GM10266 (cell line): ENCODE results near the gene OR4D11.
"Not testable (repeated sequence)": the region's sequence is repeated elsewhere in the genome, so short reads cannot be mapped to it uniquely, and the experiment has no call there.

Experiments used
- DNase-seq: peaks from one replicate; pipeline ENCODE4 v3.0.0; 2012; ENCODE audit errors: extremely low spot score
- TF ChIP-seq, protein P1 (sequence below): IDR thresholded peaks from 2 replicates; pipeline ENCODE4 v1.5.1; 2012; ENCODE audit warnings: mild to moderate bottlenecking, low read depth; ENCODE audit not compliant: control insufficient read depth, insufficient read depth; ENCODE audit errors: missing control alignments

The OR4D11 gene

DNA sequence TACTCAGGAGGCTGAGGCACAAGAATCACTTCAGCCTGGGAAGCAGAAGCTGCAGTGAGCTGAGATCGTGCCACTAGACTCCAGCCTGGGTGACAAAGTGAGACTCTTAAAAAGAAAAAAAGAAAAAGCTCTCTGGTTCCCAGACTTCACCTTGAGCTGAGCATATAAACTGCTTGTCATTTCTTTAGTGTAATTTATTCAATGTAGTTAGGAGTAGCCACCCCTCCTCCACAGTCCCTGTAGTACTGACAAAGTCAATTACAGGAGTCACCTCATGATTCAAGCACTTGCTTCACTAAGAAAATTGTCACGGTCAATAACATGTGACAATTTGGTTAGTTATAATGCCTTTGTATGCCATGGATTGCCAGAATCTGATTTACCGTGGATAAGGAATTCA is 23.0 kb upstream of the OR4D11 start:
- DNase-seq, result no peak
- TF ChIP-seq, protein P1, sequence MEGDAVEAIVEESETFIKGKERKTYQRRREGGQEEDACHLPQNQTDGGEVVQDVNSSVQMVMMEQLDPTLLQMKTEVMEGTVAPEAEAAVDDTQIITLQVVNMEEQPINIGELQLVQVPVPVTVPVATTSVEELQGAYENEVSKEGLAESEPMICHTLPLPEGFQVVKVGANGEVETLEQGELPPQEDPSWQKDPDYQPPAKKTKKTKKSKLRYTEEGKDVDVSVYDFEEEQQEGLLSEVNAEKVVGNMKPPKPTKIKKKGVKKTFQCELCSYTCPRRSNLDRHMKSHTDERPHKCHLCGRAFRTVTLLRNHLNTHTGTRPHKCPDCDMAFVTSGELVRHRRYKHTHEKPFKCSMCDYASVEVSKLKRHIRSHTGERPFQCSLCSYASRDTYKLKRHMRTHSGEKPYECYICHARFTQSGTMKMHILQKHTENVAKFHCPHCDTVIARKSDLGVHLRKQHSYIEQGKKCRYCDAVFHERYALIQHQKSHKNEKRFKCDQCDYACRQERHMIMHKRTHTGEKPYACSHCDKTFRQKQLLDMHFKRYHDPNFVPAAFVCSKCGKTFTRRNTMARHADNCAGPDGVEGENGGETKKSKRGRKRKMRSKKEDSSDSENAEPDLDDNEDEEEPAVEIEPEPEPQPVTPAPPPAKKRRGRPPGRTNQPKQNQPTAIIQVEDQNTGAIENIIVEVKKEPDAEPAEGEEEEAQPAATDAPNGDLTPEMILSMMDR, result no peak

DNA sequence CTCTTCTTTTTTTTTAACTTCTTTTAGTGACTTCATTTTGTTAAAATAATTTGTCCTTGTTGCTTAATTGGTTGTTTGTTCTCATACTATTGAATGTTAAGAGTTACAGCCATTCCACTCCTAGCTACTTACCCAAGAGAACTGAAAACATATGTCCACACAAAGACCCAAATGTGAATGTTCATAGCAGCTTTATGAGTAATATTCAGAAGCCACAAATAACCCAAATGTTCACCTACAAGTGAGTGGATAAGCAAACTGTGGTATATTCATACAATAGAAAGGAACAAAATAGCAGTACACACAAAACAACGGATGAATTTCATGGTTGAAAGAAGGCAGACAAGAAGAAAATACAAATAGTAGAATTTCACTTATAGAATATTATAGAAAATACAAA is 1.4 kb upstream of the OR4D11 start:
- no peak for DNase-seq
- TF ChIP-seq, protein P1, result no peak

DNA sequence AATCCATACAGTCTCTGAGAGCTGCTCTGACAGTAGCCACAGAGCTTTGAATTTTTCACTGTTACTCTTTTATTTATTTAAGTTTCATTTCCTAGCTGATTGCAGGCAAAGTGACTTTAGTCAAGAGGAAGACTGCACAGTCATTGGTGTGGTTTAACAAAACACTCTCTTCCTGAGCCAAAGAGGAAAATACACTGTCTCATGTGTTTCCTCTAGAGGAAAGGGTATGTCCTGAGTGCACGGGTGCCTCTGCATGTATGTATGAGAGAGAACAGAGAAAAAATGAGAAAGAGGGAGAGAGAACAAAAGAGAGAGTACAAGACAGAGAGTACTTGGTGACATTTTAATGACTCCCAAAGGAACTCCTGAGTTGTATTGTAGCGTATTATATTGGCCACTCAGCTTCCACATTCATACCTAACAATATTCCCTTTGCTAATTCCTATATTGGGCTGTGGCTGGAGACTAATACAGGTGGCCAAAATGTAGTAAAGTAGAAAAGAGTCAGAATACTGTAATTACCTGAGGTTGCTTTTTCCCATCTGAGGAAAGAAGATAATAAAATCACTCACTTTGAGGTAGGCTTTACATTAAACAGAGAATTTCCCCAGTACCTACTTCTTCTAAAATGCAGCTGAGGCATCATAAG is 7.7 kb downstream of the OR4D11 start, which contains the start of gene OR4D9:
OR4D9 (plus strand) TSS at position 599 of the 649 bp plus-strand sequence. CDS start 3,374 bp downstream, outside the sequence.
- TF ChIP-seq, protein P1, result no peak
- DNase-seq, result no peak

DNA sequence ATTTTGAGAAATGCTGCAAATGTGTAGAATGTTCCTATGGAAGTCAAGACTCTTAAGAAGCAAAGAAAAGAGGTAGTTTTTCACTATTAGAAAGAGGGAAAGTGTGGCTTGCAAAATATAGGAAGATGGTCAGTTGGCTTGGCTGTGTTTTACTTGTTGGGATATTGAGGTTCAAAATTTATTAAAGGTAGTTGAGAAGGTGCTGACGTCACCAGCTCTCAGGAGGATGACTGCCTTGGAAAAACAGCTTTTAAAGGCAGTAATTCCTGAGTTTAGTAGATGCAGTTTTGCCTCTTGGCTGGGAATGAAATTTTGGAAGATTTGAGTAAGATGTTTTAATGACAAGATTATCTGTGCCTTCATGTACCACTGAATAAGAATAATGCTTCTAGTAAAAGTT is 8.3 kb downstream of the OR4D11 start:
- TF ChIP-seq, protein P1, result no peak
- no peak for DNase-seq

DNA sequence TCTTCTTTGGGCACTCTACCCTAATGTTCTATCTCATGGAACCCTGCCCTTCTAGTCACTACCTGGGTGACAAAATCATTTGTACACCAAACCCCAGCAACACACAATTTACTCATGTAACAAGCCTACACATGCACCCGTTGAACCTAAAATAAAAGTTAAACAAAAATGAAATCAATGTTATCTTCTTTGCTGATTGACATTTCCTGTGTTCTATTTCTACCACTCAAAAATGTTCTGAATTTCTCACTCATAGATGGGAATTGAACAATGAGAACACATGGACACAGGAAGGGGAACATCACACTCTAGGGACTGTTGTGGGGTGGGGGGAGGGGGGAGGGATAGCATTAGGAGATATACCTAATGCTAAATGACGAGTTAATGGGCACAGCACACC is 16.8 kb downstream of the OR4D11 start:
- not testable (repeated sequence) for DNase-seq

DNA sequence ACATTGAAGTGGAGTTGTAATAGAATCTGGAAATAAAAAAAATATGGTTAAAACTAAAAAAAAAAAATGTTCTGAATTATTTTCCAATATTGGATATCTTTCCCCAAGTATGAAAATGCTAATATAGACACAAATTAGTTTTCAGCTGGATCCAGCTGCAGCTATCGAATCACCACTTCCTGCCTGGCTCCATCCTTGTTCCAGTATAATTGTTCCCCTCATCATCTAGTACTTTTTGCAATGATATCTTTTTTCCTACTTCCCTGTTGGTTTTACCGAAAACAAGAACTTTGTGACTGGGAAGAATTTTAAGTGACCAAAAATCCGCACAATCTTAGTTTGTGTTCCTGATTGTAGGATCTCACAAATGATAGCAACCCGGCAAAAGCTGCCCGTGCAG is 17.4 kb downstream of the OR4D11 start:
- no peak for DNase-seq

DNA sequence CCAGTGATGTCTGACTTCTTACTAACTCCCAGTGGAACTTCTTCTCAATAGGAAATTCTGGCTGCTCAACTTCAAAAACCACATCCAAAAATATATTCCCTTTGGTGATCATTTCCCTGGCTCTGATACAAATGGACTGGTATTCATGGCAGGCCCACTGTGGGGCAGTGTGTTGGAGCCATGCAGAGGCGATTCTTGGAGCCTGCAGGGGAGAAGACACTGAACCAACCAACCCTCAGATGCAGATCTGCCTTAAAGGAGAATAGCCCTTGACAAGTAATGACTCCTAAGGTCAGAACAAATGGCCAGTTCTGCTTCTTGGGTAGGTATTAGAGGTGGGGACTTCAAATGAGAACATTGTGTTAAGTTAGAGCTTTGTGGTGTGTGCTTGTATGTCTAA is 20.2 kb downstream of the OR4D11 start:
- DNase-seq, result no peak
- TF ChIP-seq, protein P1, result no peak

More for the DNA sequence above, 17.4 kb downstream of the OR4D11 start:
- TF ChIP-seq, protein P1, result no peak

DNA sequence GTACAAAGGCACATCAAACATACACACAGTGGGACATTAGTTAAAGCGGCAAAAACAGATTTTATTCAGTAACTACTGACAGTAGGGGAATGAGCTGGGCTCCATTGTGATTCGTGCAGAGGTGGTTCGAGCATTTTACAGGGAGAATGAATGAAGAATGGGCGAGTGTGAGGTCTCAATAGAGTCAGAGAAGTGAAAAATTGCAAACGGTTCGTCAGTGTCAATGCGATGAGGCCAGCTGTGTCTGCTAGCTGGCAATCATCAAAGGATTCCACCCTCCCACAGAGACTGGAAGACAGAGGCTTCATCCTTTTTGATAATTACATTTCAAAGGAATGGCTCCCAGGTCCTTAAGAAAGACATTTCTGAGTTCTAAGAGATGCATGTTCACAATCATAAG is 25.3 kb downstream of the OR4D11 start:
- no peak for DNase-seq
- TF ChIP-seq, protein P1, result no peak
